Ascending aorta (tissue), 2 donors: ENCODE measurements around the gene WNT6. TPM values are rescaled to one million over a fixed set of nuclear protein-coding genes. Genes with fewer than 3 reads are reported as not detected.

Experiments
- DNase-seq, 2 donors: peaks; one replicate each; pipeline ENCODE4 v3.0.0-alpha.2; 2019; ENCODE audit warnings: low spot score in 2 of 2
- H3K27ac ChIP-seq, 2 donors: fragments of 200-600 bp; sonication (generic); one replicate each; pipeline ENCODE4 v1.5.1; 2016 to 2017; ENCODE audit warnings: mild to moderate bottlenecking in 1 of 2
- H3K27me3 ChIP-seq: fragments of 200-600 bp; sonication (generic); one replicate; pipeline ENCODE4 v1.5.1; 2017
- H3K36me3 ChIP-seq, 2 donors: fragments of 200-600 bp; sonication (generic); one replicate each; pipeline ENCODE4 v1.5.1; 2016
- H3K4me1 ChIP-seq, 2 donors: fragments of 200-600 bp; sonication (generic); one replicate each; pipeline ENCODE4 v1.5.1; 2016 to 2017; ENCODE audit warnings: mild to moderate bottlenecking in 1 of 2
- H3K4me3 ChIP-seq, 2 donors: fragments of 200-600 bp; sonication (generic); one replicate each; pipeline ENCODE4 v1.5.1; 2016 to 2017; ENCODE audit warnings: mild to moderate bottlenecking in 1 of 2
- H3K9me3 ChIP-seq, 2 donors: fragments of 200-600 bp; sonication (generic); one replicate each; pipeline ENCODE4 v1.5.1; 2016
- CTCF ChIP-seq, 3 experiments: fragments of 200-600 bp in 2 of 3; fragments of 450-650 bp in 1 of 3; sonication (generic) in 2 of 3; IDR thresholded peaks; one replicate each; pipeline ENCODE4 v1.5.1; 2016 to 2019; ENCODE audit warnings: antibody characterized with exemption in 3 of 3, mild to moderate bottlenecking in 1 of 3, moderate library complexity in 1 of 3
- intact Hi-C: fragments of 100-400 bp; cut with DNase I; formaldehyde crosslinking; loops from one replicate; pipeline ENCODE4 v1.15.1; 2023
- total RNA-seq: library from RNA; depleted of rRNA; stranded (reverse); fragments of >200 nt; gene quantifications from one replicate; pipeline ENCODE4 v1.1.0, GENCODE V29; 2016

Gene WNT6
- total RNA-seq, 1 donor from 2014 or later = 1.2 TPM

GRCh38 chr2:218896501-218897393 lies 37.1 kb downstream of the WNT6 start:
- Histone ChIP-seq H3K4me3 (peak overlapping the region; percentile 2 to 17), H3K27me3 (peaks cover 19% of the 10 kb centered on the region), H3K9me3 (no peaks in the 10 kb centered on the region), H3K36me3 (no peaks in the 10 kb centered on the region), H3K4me1 (peaks cover 14 to 19% of the 10 kb centered on the region in 2 donors), H3K27ac (no peak overlapping the region)
- intact Hi-C loops = no loop called here
- DNase-seq = no peak
- no peak for TF ChIP-seq CTCF (IDR thresholded peaks at IDR 0.05)

GRCh38 chr2:218897394-218898108 lies 37.9 kb downstream of the WNT6 start:
- intact Hi-C loops = loop anchor here (1.0 kb wide), 1 partner anchor 21 kb away; no protein-coding TSS in a partner anchor
- Histone ChIP-seq H3K4me3 (no peak overlapping the region), H3K9me3 (no peaks in the 10 kb centered on the region), H3K4me1 (peaks cover 14 to 19% of the 10 kb centered on the region in 2 donors), H3K36me3 (no peaks in the 10 kb centered on the region), H3K27ac (no peak overlapping the region), H3K27me3 (peaks cover 19% of the 10 kb centered on the region)
- no peak for TF ChIP-seq CTCF (IDR thresholded peaks at IDR 0.05)
- DNase-seq = no peak

GRCh38 chr2:218898109-218898878 lies 38.7 kb downstream of the WNT6 start:
- peak; percentile 95 to 98 (median 97) for TF ChIP-seq CTCF (IDR thresholded peaks at IDR 0.05)
- Histone ChIP-seq H3K9me3 (no peaks in the 10 kb centered on the region), H3K27ac (no peak overlapping the region), H3K4me1 (peaks cover 11 to 16% of the 10 kb centered on the region in 2 donors), H3K27me3 (peaks cover 19% of the 10 kb centered on the region), H3K36me3 (no peaks in the 10 kb centered on the region), H3K4me3 (peak overlapping the region; percentile 23 to 52)
- intact Hi-C loops = loop anchor here (1.0 kb wide), 1 partner anchor 22 kb away; no protein-coding TSS in a partner anchor
- peak in 1 of 2 donors; percentile 80 for DNase-seq

- no peak for TF ChIP-seq CTCF (IDR thresholded peaks at IDR 0.05)
- Histone ChIP-seq H3K4me1 (peaks cover 11 to 14% of the 10 kb centered on the region in 2 donors), H3K36me3 (no peaks in the 10 kb centered on the region), H3K4me3 (no peak overlapping the region), H3K27me3 (peaks cover 19% of the 10 kb centered on the region), H3K27ac (no peak overlapping the region), H3K9me3 (no peaks in the 10 kb centered on the region)
- intact Hi-C loops = no loop called here
- no peak for DNase-seq
These were observed 39.5 kb downstream of the WNT6 start for GRCh38 chr2:218899147-218899546.

- H3K4me1 ChIP-seq = peaks cover 4 to 8% of the 10 kb centered on the region in 2 donors
- H3K36me3 ChIP-seq = no peaks in the 10 kb centered on the region
- H3K27ac ChIP-seq = no peak overlapping the region
- no peak overlapping the region for H3K4me3 ChIP-seq
- H3K27me3 ChIP-seq = peaks cover 7% of the 10 kb centered on the region
- no peak for DNase-seq
- TF ChIP-seq CTCF (IDR thresholded peaks at IDR 0.05) = no peak
- intact Hi-C loops = no loop called here
- no peaks in the 10 kb centered on the region for H3K9me3 ChIP-seq
These were observed 42.8 kb downstream of the WNT6 start for GRCh38 chr2:218902427-218902826.
